CD4-positive, alpha-beta memory T cell (primary cell): ENCODE data around the gene COL4A2. TPM values are rescaled to one million over a fixed set of nuclear protein-coding genes. Genes with fewer than 3 reads are reported as not detected.
A peak's percentile ranks its signal among the peaks of the same experiment; 100 is the strongest.

Experiments
- CTCF ChIA-PET: fragments of 350-600 bp; sonication (Branson Sonifier 250); formaldehyde crosslinking; loops from one replicate; lab custom pipeline; 2021; ENCODE audit warnings: inconsistent platforms; ENCODE audit not compliant: partially characterized antibody; lab: Charles Lee
- POLR2A ChIA-PET: fragments of 350-600 bp; sonication (Branson Sonifier 250); formaldehyde crosslinking; loops from one replicate; lab custom pipeline; 2021; ENCODE audit not compliant: partially characterized antibody; lab: Charles Lee
- DNase-seq, 5 donors: peaks; one replicate each; pipeline versions ENCODE4 v3.0.0 to v3.0.0-alpha.2; 2020 to 2022; ENCODE audit warnings: mixed read lengths in 1 of 5
- H3K27ac ChIP-seq: one replicate; pipeline ENCODE4 v1.7.0; 2013; ENCODE audit warnings: low read depth, low read length
- H3K27me3 ChIP-seq: 2 replicates; pipeline ENCODE4 v1.7.0; 2013; ENCODE audit warnings: mild to moderate bottlenecking, low read length, moderate library complexity; ENCODE audit not compliant: insufficient read depth
- H3K36me3 ChIP-seq: 2 replicates; pipeline ENCODE4 v1.7.0; 2013; ENCODE audit warnings: mild to moderate bottlenecking, low read length, moderate library complexity; ENCODE audit not compliant: insufficient read depth
- H3K4me1 ChIP-seq: 2 replicates; pipeline ENCODE4 v1.7.0; 2013; ENCODE audit warnings: mild to moderate bottlenecking, low read length, moderate library complexity; ENCODE audit not compliant: insufficient read depth
- H3K4me3 ChIP-seq, 2 donors: one replicate each; pipeline ENCODE4 v1.7.0; 2013; ENCODE audit warnings: low read length in 2 of 2, mild to moderate bottlenecking in 1 of 2
- H3K9me3 ChIP-seq, 2 donors: one replicate each; pipeline ENCODE4 v1.7.0; 2013; ENCODE audit warnings: low read length in 2 of 2, control low read depth in 1 of 2; ENCODE audit not compliant: control insufficient read depth in 1 of 2
- H3K27ac Mint-ChIP-seq, 7 donors: one replicate each; pipeline ENCODE4 v1.8.0; 2020 to 2021; ENCODE audit warnings: mixed read lengths in 7 of 7, mild to moderate bottlenecking in 6 of 7, inconsistent platforms in 3 of 7, moderate library complexity in 3 of 7
- H3K27me3 Mint-ChIP-seq, 2 donors: one replicate each; pipeline ENCODE4 v1.8.0; 2020 to 2021; ENCODE audit warnings: mixed read lengths in 2 of 2
- H3K36me3 Mint-ChIP-seq, 2 donors: one replicate each; pipeline ENCODE4 v1.8.0; 2020 to 2021; ENCODE audit warnings: mixed read lengths in 2 of 2, inconsistent platforms in 1 of 2, mild to moderate bottlenecking in 1 of 2
- H3K4me1 Mint-ChIP-seq, 4 donors: one replicate each; pipeline ENCODE4 v1.8.0; 2020 to 2021; ENCODE audit warnings: mixed read lengths in 4 of 4, mild to moderate bottlenecking in 1 of 4
- H3K4me3 Mint-ChIP-seq, 8 donors: one replicate each; pipeline ENCODE4 v1.8.0; 2020 to 2021; ENCODE audit warnings: mixed read lengths in 8 of 8, mild to moderate bottlenecking in 7 of 8, moderate library complexity in 6 of 8, inconsistent platforms in 3 of 8
- H3K9me3 Mint-ChIP-seq, 8 donors: one replicate each; pipeline ENCODE4 v1.8.0; 2020 to 2021; ENCODE audit warnings: mixed read lengths in 8 of 8, mild to moderate bottlenecking in 5 of 8, inconsistent platforms in 3 of 8, moderate library complexity in 1 of 8
- intact Hi-C: fragments of 100-400 bp; cut with micrococcal nuclease; formaldehyde crosslinking; loops from one replicate; pipeline ENCODE4 v1.15.1; 2023
- polyA plus RNA-seq, 2 donors: library from polyadenylated mRNA; unstranded; fragments of 300-500 nt; fragmentation: Illumina TruSeq; gene quantifications; one replicate each; pipeline ENCODE4 v1.2.3, GENCODE V29; 2021
- total RNA-seq, 2 experiments: library from RNA; stranded (reverse); gene quantifications; one replicate each; pipeline ENCODE4 v1.2.3, GENCODE V29; 2021

The COL4A2 gene
- total and polyA plus RNA-seq, 4 experiments from 2014 or later: not detected

DNA sequence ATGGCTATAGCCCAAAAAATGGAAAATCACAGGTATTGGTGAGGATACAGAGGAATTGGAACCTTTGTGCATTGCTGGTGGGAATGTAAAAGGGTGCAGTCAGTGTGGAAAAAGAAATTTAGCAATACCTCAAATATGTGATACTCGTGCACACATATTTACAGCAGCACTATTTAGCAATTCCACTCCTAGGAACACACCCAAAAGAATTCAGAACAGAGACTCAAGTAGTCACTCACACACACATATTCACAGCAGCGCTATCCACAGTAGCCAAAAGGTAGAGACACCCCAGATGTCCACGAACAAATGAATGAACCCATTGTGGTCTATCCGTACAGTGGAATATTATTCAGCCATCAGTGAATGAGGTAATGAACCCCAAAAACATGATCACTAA lies 114.0 kb downstream of the COL4A2 start:
- DNase-seq: no peak
- H3K27me3 ChIP-seq: peaks cover 32% of the 10 kb centered on the region
- no peak overlapping the region for H3K27ac ChIP-seq
- ChIA-PET POLR2A (no interaction called here), CTCF (no interaction called here)
- Mint-ChIP-seq H3K4me3 (peak overlapping the region in 4 of 8 donors; percentile 9 to 33 (median 26)), H3K27me3 (peaks cover 51 to 66% of the 10 kb centered on the region in 2 donors), H3K4me1 (peaks cover 9 to 16% (median 12%) of the 10 kb centered on the region in 4 donors), H3K36me3 (no peaks in the 10 kb centered on the region), H3K27ac (peak overlapping the region in 1 of 7 donors; percentile 53), H3K9me3 (peaks cover 0 to 7% (median 0%) of the 10 kb centered on the region in 8 donors)
- no peaks in the 10 kb centered on the region for H3K36me3 ChIP-seq
- H3K4me1 ChIP-seq: peaks cover 11% of the 10 kb centered on the region
- intact Hi-C loops: no loop called here
- no peaks in the 10 kb centered on the region for H3K9me3 ChIP-seq
- no peak overlapping the region for H3K4me3 ChIP-seq

DNA sequence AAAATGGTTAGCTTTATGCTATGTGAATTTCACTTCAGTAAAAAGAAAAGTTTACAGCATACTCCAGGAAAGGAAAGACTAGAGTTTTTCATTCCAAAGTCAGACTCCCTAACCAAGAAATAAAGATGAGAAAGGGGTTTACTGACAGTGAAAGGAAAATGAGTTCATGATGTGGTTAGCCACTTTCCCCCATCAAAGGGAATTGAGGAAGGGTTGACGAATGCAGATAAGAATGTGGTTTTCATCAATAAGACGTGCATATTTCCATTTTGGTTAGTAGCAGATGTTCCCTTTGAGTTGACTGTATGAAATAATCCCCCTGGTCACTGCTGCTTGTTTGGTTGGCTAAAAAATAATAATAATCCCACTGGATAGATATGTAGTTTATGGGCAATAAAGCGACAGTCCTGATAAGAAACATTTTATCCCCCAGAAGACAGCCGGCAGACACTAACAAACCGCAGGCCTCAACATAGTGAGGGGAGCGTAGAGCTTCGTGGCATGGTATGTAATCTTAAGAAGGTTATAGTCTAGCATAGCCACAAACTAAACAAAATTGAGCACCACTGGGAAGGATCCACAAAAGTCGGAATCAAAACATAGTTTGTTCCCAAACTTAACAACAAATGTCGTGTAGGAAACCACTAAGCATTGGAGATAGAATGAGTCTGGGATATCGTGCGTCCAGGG lies 114.8 kb downstream of the COL4A2 start:
- Histone ChIP-seq H3K9me3 (no peaks in the 10 kb centered on the region), H3K4me1 (peaks cover 11% of the 10 kb centered on the region), H3K27me3 (peaks cover 35% of the 10 kb centered on the region), H3K27ac (no peak overlapping the region), H3K4me3 (no peak overlapping the region), H3K36me3 (no peaks in the 10 kb centered on the region)
- ChIA-PET CTCF (no interaction called here), POLR2A (no interaction called here)
- intact Hi-C loops: no loop called here
- peak in 4 of 5 donors; percentile 29 to 35 (median 32) for DNase-seq
- peaks cover 9 to 16% (median 12%) of the 10 kb centered on the region in 4 donors for H3K4me1 Mint-ChIP-seq
- peaks cover 57 to 59% of the 10 kb centered on the region in 2 donors for H3K27me3 Mint-ChIP-seq
- H3K9me3 Mint-ChIP-seq: peaks cover 0 to 7% (median 0%) of the 10 kb centered on the region in 8 donors
- H3K36me3 Mint-ChIP-seq: no peaks in the 10 kb centered on the region
- peak overlapping the region in 1 of 7 donors; percentile 80 for H3K27ac Mint-ChIP-seq
- peak overlapping the region in 1 of 8 donors; percentile 22 for H3K4me3 Mint-ChIP-seq

DNA sequence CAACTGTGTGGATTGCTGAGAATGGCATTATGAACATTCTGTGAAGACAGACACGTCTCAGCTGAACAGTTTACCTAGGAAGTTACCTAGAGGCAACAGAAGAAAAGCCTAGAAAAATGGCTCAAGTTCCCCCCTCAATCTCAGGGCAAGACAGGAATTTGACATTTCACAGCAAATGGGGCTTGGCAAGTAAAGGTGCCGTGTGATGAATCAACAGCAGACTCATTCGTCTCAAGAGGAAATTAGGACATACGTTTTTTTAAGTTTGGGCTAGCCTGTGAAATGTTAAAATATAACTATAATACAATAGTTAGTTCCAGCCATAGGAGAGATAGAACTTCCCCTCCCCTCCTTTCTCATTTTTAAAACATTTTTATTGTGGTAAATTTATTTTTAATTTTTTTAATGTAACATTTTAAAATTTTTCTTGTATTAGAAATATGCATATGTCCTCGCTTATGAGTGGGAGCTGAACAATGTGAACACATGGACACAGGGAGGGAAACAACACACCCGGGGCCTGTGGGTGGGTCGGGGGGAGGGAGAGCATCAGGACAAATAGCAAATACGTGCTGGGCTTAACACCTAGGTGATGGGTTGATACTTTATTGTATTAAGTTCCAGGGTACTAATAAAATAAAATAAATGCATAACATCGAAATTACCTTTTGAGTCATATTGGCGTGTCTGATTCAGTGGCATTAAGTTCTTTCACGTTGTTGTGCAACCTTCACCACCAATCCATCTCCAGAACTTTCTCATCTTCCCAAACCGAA lies 116.0 kb downstream of the COL4A2 start:
- Histone ChIP-seq H3K36me3 (no peaks in the 10 kb centered on the region), H3K27me3 (peaks cover 35% of the 10 kb centered on the region), H3K9me3 (no peaks in the 10 kb centered on the region), H3K4me3 (no peak overlapping the region), H3K27ac (no peak overlapping the region), H3K4me1 (peaks cover 11% of the 10 kb centered on the region)
- peaks cover 9 to 16% (median 12%) of the 10 kb centered on the region in 4 donors for H3K4me1 Mint-ChIP-seq
- POLR2A ChIA-PET: no interaction called here
- H3K27ac Mint-ChIP-seq: peak overlapping the region in 1 of 7 donors; percentile 22
- CTCF ChIA-PET: no interaction called here
- DNase-seq: no peak
- peaks cover 0 to 7% (median 0%) of the 10 kb centered on the region in 8 donors for H3K9me3 Mint-ChIP-seq
- no peaks in the 10 kb centered on the region for H3K36me3 Mint-ChIP-seq
- no peak overlapping the region for H3K4me3 Mint-ChIP-seq
- peaks cover 53 to 54% of the 10 kb centered on the region in 2 donors for H3K27me3 Mint-ChIP-seq
- intact Hi-C loops: no loop called here

DNA sequence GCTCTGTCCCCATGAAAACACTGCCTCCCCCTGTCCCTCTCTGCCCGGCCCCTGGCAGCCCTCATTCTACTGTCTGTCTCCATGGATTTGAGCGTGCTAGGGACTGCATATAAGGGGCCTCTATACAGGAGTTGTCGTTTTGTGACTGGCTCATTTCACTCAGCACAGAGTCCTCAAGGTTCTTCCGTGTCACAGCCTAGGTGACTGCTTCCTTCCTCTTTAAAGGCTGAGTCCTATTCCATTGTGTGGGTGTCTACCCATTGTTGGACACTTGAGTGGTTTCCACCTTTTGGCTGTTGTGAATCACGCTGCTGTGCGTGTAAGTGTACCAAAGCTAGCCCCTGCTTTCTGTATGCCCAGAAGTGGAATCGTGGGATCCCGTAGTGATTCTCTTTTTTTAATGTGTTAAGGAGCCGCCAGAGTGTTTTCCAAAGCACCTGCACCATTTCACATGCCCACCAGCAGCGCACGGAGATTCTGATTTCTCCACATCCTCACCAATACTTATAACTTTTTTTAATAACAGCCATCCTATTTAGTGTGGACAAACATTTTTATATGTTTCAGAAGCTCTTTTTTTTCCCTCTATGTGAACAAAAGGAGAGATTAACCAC lies 116.7 kb downstream of the COL4A2 start:
- H3K36me3 Mint-ChIP-seq: no peaks in the 10 kb centered on the region
- peaks cover 49 to 51% of the 10 kb centered on the region in 2 donors for H3K27me3 Mint-ChIP-seq
- intact Hi-C loops: no loop called here
- Histone ChIP-seq H3K36me3 (no peaks in the 10 kb centered on the region), H3K4me3 (no peak overlapping the region), H3K27me3 (peaks cover 35% of the 10 kb centered on the region), H3K9me3 (no peaks in the 10 kb centered on the region), H3K27ac (no peak overlapping the region), H3K4me1 (peaks cover 11% of the 10 kb centered on the region)
- peaks cover 0 to 7% (median 0%) of the 10 kb centered on the region in 8 donors for H3K9me3 Mint-ChIP-seq
- DNase-seq: no peak
- H3K4me1 Mint-ChIP-seq: peaks cover 9 to 16% (median 12%) of the 10 kb centered on the region in 4 donors
- ChIA-PET POLR2A (no interaction called here), CTCF (no interaction called here)
- H3K27ac Mint-ChIP-seq: no peak overlapping the region
- no peak overlapping the region for H3K4me3 Mint-ChIP-seq

DNA sequence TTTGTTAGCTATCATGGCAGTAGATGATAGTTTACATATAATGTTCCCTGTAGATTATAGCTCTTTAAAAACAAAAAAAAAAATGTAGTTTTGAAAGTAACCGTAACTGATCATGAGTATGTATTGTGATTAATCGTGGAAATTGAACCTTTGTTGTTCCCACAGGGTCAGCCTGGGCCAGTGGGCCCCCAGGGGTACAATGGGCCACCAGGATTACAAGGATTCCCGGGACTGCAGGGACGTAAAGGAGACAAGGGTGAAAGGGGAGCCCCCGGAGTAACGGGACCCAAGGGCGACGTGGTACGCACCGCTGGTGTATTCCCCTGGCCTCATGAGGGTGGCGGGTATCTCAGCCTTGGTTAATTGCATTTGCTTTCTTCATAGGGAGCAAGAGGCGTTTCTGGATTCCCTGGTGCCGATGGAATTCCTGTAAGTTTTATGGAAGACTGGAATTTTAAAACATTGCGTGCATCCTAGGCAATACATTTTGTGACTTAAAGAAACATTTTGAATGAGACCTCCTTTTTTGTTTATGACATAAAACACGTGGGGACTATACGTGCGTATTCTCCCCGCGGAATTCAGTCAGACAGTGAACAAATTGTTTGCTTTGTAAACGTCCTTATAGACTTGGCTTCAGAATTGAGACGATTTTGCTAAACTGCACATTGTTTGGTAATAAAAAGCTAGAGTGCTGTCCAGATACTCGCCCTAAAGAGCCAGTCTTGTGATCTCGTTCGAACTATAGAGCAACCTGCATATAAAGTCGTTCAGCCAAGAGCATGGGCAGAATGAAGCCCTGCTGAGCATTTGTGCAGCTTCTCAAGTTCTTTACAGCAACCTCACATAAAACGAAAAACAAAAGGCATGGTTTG lies 117.7 kb downstream of the COL4A2 start:
- Mint-ChIP-seq H3K4me3 (no peak overlapping the region), H3K36me3 (no peaks in the 10 kb centered on the region), H3K4me1 (peaks cover 9 to 16% (median 12%) of the 10 kb centered on the region in 4 donors), H3K27me3 (peaks cover 43 to 47% of the 10 kb centered on the region in 2 donors), H3K9me3 (peaks cover 0 to 6% (median 0%) of the 10 kb centered on the region in 8 donors), H3K27ac (no peak overlapping the region)
- Histone ChIP-seq H3K4me1 (peaks cover 11% of the 10 kb centered on the region), H3K4me3 (no peak overlapping the region), H3K36me3 (no peaks in the 10 kb centered on the region), H3K9me3 (no peaks in the 10 kb centered on the region), H3K27ac (no peak overlapping the region), H3K27me3 (peaks cover 32% of the 10 kb centered on the region)
- CTCF ChIA-PET: no interaction called here
- intact Hi-C loops: no loop called here
- DNase-seq: no peak
- POLR2A ChIA-PET: no interaction called here

DNA sequence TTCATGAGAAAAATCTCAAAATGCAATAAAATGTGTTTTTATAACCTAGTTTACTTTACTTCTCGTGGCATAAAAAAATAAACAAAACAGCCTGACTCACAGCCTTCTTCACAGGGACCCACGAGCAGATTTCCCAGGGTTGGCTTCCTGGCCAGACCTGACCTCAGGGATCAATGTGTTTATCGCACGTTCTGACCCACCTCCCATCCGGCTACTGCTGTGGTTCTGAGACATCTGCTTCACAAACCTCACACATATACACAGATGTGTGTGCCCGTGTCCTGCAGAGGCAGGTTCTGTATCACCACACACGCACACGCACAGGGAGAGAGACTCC lies 118.3 kb downstream of the COL4A2 start:
- CTCF ChIA-PET: no interaction called here
- Histone ChIP-seq H3K9me3 (no peaks in the 10 kb centered on the region), H3K27me3 (peaks cover 27% of the 10 kb centered on the region)

More for the DNA sequence above, 118.3 kb downstream of the COL4A2 start:
- Histone ChIP-seq H3K4me3 (no peak overlapping the region), H3K4me1 (peaks cover 11% of the 10 kb centered on the region), H3K36me3 (no peaks in the 10 kb centered on the region), H3K27ac (no peak overlapping the region)
- intact Hi-C loops: no loop called here
- H3K27me3 Mint-ChIP-seq: peaks cover 42 to 44% of the 10 kb centered on the region in 2 donors
- peaks cover 0 to 6% (median 0%) of the 10 kb centered on the region in 8 donors for H3K9me3 Mint-ChIP-seq
- peaks cover 9 to 16% (median 12%) of the 10 kb centered on the region in 4 donors for H3K4me1 Mint-ChIP-seq
- H3K27ac Mint-ChIP-seq: no peak overlapping the region
- no peak overlapping the region for H3K4me3 Mint-ChIP-seq
- DNase-seq: no peak
- no peaks in the 10 kb centered on the region for H3K36me3 Mint-ChIP-seq
- POLR2A ChIA-PET: no interaction called here
